Thoracic aorta (tissue), 2 donors: ENCODE results near the gene MTREX. TPM values are rescaled to one million over a fixed set of nuclear protein-coding genes. Genes with fewer than 3 reads are reported as not detected.

Experiments used
- ATAC-seq: fragments of 150-250 bp; one replicate; pipeline ENCODE4 v1.8.0; 2017; ENCODE audit warnings: low read depth; ENCODE audit not compliant: insufficient number of reproducible peaks, low FRiP score
- DNase-seq: peaks from one replicate; pipeline ENCODE4 v3.0.0-alpha.2; 2020; ENCODE audit warnings: low spot score
- H3K27ac ChIP-seq, 2 donors: fragments of 200-600 bp; sonication (generic); 1 replicate in 1 of 2; 2 replicates in 1 of 2; pipeline ENCODE4 v1.5.1; 2016; ENCODE audit warnings: mild to moderate bottlenecking in 2 of 2, moderate library complexity in 2 of 2
- H3K27me3 ChIP-seq: fragments of 200-600 bp; sonication (generic); replicated peaks from 2 replicates; pipeline ENCODE4 v1.6.0; 2016; ENCODE audit warnings: mild to moderate bottlenecking; ENCODE audit not compliant: insufficient read depth
- H3K36me3 ChIP-seq: fragments of 200-600 bp; sonication (generic); one replicate; pipeline ENCODE4 v1.5.1; 2016
- H3K4me1 ChIP-seq, 2 donors: fragments of 200-600 bp; sonication (generic); 1 replicate in 1 of 2; 2 replicates in 1 of 2; pipeline versions ENCODE4 v1.5.1 to v1.6.0; 2016; ENCODE audit warnings: low read depth in 2 of 2, mild to moderate bottlenecking in 1 of 2; ENCODE audit not compliant: control insufficient read depth in 1 of 2
- H3K4me3 ChIP-seq: fragments of 200-600 bp; sonication (generic); 2 replicates; pipeline ENCODE4 v1.5.1; 2016; ENCODE audit warnings: mild to moderate bottlenecking
- H3K9me3 ChIP-seq: fragments of 200-600 bp; sonication (generic); 2 replicates; pipeline ENCODE4 v1.5.1; 2016
- total RNA-seq, 2 donors: library from RNA; depleted of rRNA; stranded (reverse); fragments of >200 nt; gene quantifications; one replicate each; pipeline versions ENCODE4 v1.1.0 to v1.2.3, GENCODE V29; 2016
- TF ChIP-seq, protein P1 (sequence below): fragments of 200-600 bp; sonication (generic); IDR thresholded peaks from one replicate; pipeline ENCODE4 v1.5.1; 2019; ENCODE audit warnings: antibody characterized with exemption

Gene MTREX
- total RNA-seq, 2 donors from 2014 or later, result 42.4 to 61.6 TPM

DNA sequence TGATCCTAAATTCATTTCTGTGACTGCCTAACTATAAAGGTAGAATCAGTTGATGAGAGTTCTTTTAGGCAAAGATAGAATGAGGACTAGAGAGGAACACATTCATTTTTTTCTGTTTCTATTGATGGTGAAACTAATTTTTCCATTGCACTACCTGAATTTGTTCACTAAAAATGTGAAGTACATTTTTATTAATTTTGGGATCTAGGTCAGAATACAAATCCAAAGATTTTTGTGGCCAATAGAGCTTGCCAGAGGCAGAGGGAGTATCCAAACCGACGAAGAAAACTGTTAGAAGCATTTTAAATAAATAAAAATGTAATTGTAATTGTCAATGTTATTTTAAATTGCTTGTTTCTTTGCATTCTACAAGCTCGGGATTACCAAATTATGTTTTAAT is 78.1 kb downstream of the MTREX start:
- no peak for ATAC-seq

DNA sequence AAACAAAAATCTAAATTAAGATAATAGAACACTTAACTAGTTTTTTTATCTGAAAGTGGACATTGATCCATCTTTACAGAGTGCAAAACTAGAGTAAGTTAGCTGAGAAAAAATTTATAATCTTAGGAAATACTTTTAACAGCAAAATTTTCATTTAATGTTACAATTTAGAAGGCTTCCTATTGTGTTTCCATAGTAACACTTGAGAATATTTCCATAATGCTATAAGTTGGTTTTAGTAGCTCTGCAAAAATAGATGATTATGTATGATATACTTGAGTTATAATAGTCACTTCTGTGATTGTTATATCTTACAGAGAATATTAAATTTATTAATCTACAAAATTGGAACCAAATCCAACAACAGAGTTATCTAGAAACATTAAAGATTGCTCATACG is 78.6 kb downstream of the MTREX start:
- no peaks in the 10 kb centered on the region for H3K27me3 ChIP-seq
- no peak overlapping the region for H3K4me3 ChIP-seq
- no peaks in the 10 kb centered on the region for H3K4me1 ChIP-seq
- TF ChIP-seq, protein P1, sequence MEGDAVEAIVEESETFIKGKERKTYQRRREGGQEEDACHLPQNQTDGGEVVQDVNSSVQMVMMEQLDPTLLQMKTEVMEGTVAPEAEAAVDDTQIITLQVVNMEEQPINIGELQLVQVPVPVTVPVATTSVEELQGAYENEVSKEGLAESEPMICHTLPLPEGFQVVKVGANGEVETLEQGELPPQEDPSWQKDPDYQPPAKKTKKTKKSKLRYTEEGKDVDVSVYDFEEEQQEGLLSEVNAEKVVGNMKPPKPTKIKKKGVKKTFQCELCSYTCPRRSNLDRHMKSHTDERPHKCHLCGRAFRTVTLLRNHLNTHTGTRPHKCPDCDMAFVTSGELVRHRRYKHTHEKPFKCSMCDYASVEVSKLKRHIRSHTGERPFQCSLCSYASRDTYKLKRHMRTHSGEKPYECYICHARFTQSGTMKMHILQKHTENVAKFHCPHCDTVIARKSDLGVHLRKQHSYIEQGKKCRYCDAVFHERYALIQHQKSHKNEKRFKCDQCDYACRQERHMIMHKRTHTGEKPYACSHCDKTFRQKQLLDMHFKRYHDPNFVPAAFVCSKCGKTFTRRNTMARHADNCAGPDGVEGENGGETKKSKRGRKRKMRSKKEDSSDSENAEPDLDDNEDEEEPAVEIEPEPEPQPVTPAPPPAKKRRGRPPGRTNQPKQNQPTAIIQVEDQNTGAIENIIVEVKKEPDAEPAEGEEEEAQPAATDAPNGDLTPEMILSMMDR, result no peak
- peaks cover 14% of the 10 kb centered on the region for H3K36me3 ChIP-seq
- ATAC-seq (no peak), DNase-seq (no peak)
- peaks cover 11% of the 10 kb centered on the region for H3K9me3 ChIP-seq
- H3K27ac ChIP-seq, result no peak overlapping the region

More for the DNA sequence above, 78.1 kb downstream of the MTREX start:
- Histone ChIP-seq H3K4me1 (no peaks in the 10 kb centered on the region), H3K36me3 (peaks cover 14% of the 10 kb centered on the region), H3K9me3 (peaks cover 11% of the 10 kb centered on the region), H3K27ac (no peak overlapping the region), H3K27me3 (no peaks in the 10 kb centered on the region), H3K4me3 (no peak overlapping the region)
- TF ChIP-seq, protein P1, result no peak
- no peak for DNase-seq

DNA sequence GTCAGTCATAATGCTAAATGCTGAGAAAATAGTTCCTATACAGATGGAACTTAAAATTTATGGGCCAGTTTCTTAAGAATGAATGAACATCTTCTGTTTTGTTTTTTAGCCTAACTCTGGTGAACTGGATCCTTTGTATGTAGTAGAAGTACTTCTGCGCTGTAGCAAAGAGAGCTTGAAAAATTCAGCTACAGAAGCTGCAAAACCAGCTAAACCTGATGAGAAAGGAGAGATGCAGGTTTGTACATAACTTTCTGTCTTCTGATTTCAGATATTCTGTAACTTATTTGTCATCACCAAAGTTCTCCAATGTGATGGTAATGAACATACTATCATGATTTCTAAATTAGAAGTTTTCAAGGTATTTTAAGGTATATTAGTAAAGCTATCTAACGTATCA is 80.1 kb downstream of the MTREX start:
- TF ChIP-seq, protein P1, result no peak
- DNase-seq (no peak), ATAC-seq (no peak)
- H3K4me1 ChIP-seq, result no peaks in the 10 kb centered on the region
- H3K4me3 ChIP-seq, result no peak overlapping the region
- no peak overlapping the region for H3K27ac ChIP-seq
- H3K9me3 ChIP-seq, result peaks cover 7% of the 10 kb centered on the region
- no peaks in the 10 kb centered on the region for H3K27me3 ChIP-seq
- H3K36me3 ChIP-seq, result peaks cover 14% of the 10 kb centered on the region

DNA sequence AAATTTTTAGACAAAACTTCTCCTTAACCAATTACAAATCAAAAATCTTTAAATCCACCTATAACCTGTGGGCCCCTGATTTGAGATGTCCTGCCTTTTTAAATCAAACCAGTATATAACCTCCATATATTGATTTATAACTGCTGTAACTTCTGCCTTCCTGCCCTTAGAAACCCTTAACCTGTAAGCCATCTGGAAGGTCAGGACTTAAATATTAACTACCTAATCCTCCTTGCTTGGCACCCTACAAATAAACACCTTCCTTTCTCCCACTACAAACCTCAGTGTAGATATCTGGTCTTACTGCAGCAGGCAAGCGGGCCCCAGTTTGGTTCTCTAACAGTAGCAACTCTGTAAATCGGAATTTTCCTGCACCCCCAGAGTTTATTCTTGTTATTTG is 83.9 kb downstream of the MTREX start:
- no peak overlapping the region for H3K27ac ChIP-seq

DNA sequence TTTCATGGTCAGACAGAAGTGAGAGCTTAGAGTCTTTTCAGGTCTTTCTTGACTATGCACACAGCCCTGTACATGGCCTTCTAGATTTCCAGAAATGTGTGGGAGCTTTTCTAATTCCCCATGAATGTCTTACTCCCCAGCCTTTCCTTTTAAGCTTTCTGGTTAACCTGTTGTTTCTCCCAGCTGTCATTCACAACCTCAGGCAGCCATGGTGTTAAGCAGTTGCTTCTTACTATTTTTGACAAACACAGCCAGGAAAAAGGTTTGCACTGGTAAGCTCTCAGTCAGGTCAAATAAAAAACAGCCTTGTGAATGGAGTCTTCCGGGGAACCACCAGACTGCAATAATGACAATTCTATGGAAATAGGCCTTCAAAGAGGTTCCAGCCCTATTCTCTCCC is 84.9 kb downstream of the MTREX start:
- TF ChIP-seq, protein P1, result no peak
- no peak overlapping the region for H3K4me3 ChIP-seq
- peaks cover 10% of the 10 kb centered on the region for H3K36me3 ChIP-seq
- H3K27ac ChIP-seq, result no peak overlapping the region
- DNase-seq (no peak), ATAC-seq (no peak)
- H3K27me3 ChIP-seq, result no peaks in the 10 kb centered on the region
- no peaks in the 10 kb centered on the region for H3K4me1 ChIP-seq
- H3K9me3 ChIP-seq, result no peaks in the 10 kb centered on the region

More for the DNA sequence above, 83.9 kb downstream of the MTREX start:
- DNase-seq, result no peak
- Histone ChIP-seq H3K27me3 (no peaks in the 10 kb centered on the region), H3K36me3 (peaks cover 10% of the 10 kb centered on the region), H3K4me1 (no peaks in the 10 kb centered on the region), H3K9me3 (no peaks in the 10 kb centered on the region), H3K4me3 (no peak overlapping the region)
- no peak for ATAC-seq
- TF ChIP-seq, protein P1, result no peak
